ENCODE measurements around the gene LLGL2.

Gene LLGL2

GRCh38 chr17:75493476-75494129, 31.9 kb upstream of the LLGL2 start:
- DNase-seq, result no peak

- DNase-seq, result no peak
Measured at GRCh38 chr17:75494326-75494877, 31.1 kb upstream of the LLGL2 start.

GRCh38 chr17:75496005-75496404, 29.5 kb upstream of the LLGL2 start:
- no peak for DNase-seq

GRCh38 chr17:75498039-75498725, 27.3 kb upstream of the LLGL2 start:
- DNase-seq, result no peak

- DNase-seq, result no peak
Measured at GRCh38 chr17:75498726-75499213, 26.7 kb upstream of the LLGL2 start.

- no peak for DNase-seq
Measured at GRCh38 chr17:75499313-75500022, 26.0 kb upstream of the LLGL2 start.

- no peak for DNase-seq
Measured at GRCh38 chr17:75500419-75501216, 24.9 kb upstream of the LLGL2 start.

GRCh38 chr17:75501378-75502071, 24.0 kb upstream of the LLGL2 start:
- no peak for DNase-seq

GRCh38 chr17:75502072-75502720, 23.3 kb upstream of the LLGL2 start:
- DNase-seq, result no peak

GRCh38 chr17:75502721-75503329, 22.7 kb upstream of the LLGL2 start:
- DNase-seq, result no peak

GRCh38 chr17:75503337-75503950, 22.1 kb upstream of the LLGL2 start:
- no peak for DNase-seq

- no peak for DNase-seq
Measured at GRCh38 chr17:75503976-75504346, 21.5 kb upstream of the LLGL2 start.

- no peak for DNase-seq
Measured at GRCh38 chr17:75504347-75505151, 20.9 kb upstream of the LLGL2 start.

- no peak for DNase-seq
Measured at GRCh38 chr17:75505152-75505409, 20.4 kb upstream of the LLGL2 start.

GRCh38 chr17:75505640-75506039, 19.9 kb upstream of the LLGL2 start:
- DNase-seq, result no peak

GRCh38 chr17:75506134-75506533, 19.4 kb upstream of the LLGL2 start:
- no peak for DNase-seq

GRCh38 chr17:75506888-75507287, 18.6 kb upstream of the LLGL2 start:
- no peak for DNase-seq

- DNase-seq, result no peak
Measured at GRCh38 chr17:75507733-75508719, 17.5 kb upstream of the LLGL2 start.

All from fibroblast of skin of scalp (primary cell).